COR-L47 (cell line): ENCODE results near the gene TUBB6.
A peak's percentile ranks its signal among the peaks of the same experiment; 100 is the strongest.

Source experiments
- DNase-seq: peaks from one replicate; lab custom pipeline; 2025; lab: John Stamatoyannopoulos, UW

Gene TUBB6

GRCh38 chr18:12314591-12315305 is 6.7 kb downstream of the TUBB6 start:
- no peak for DNase-seq

GRCh38 chr18:12315490-12315889 is 7.4 kb downstream of the TUBB6 start:
- no peak for DNase-seq

GRCh38 chr18:12315911-12316310 is 7.9 kb downstream of the TUBB6 start:
- DNase-seq = no peak

GRCh38 chr18:12317664-12318333 is 9.8 kb downstream of the TUBB6 start:
- no peak for DNase-seq

GRCh38 chr18:12318334-12318697 is 10.3 kb downstream of the TUBB6 start:
- DNase-seq = no peak

- DNase-seq = no peak
Measured at GRCh38 chr18:12318857-12319256, 10.8 kb downstream of the TUBB6 start.

- no peak for DNase-seq
Measured at GRCh38 chr18:12321333-12321732, 13.3 kb downstream of the TUBB6 start.

GRCh38 chr18:12324991-12325725 is 17.1 kb downstream of the TUBB6 start:
- no peak for DNase-seq

GRCh38 chr18:12325726-12326245 is 17.7 kb downstream of the TUBB6 start:
- DNase-seq = no peak

- DNase-seq = no peak
Measured at GRCh38 chr18:12326711-12327460, 18.8 kb downstream of the TUBB6 start.

GRCh38 chr18:12327510-12328178 is 19.6 kb downstream of the TUBB6 start:
- peak; percentile 51 for DNase-seq

- no peak for DNase-seq
Measured at GRCh38 chr18:12328179-12328823, 20.3 kb downstream of the TUBB6 start.

GRCh38 chr18:12329125-12329698 is 21.2 kb downstream of the TUBB6 start:
- no peak for DNase-seq

- DNase-seq = no peak
Measured at GRCh38 chr18:12330766-12331165, 22.7 kb downstream of the TUBB6 start.

- no peak for DNase-seq
Measured at GRCh38 chr18:12333506-12334290, 25.7 kb downstream of the TUBB6 start.

GRCh38 chr18:12334366-12334808 is 26.3 kb downstream of the TUBB6 start:
- DNase-seq = no peak

- no peak for DNase-seq
Measured at GRCh38 chr18:12334863-12335262, 26.8 kb downstream of the TUBB6 start.

GRCh38 chr18:12335503-12335902 is 27.5 kb downstream of the TUBB6 start:
- DNase-seq = no peak

GRCh38 chr18:12336171-12336613 is 28.2 kb downstream of the TUBB6 start:
- no peak for DNase-seq

- DNase-seq = no peak
Measured at GRCh38 chr18:12336887-12337286, 28.8 kb downstream of the TUBB6 start.
